Mucosa of gallbladder (tissue), 1 donor: ENCODE results near the gene SSH3. TPM values are rescaled to one million over a fixed set of nuclear protein-coding genes. Genes with fewer than 3 reads are reported as not detected.
A peak's percentile ranks its signal among the peaks of the same experiment; 100 is the strongest.

ENCODE experiments used
- DNase-seq: peaks from one replicate; pipeline ENCODE4 v3.0.0-alpha.2; 2020; ENCODE audit warnings: low spot score
- total RNA-seq: library from RNA; stranded (reverse); gene quantifications from one replicate; pipeline ENCODE4 v1.2.1, GENCODE V29; 2021
- donor health status: DM: no; HTN: no; CAD: no.

SSH3 gene
- total RNA-seq, 1 donor from 2014 or later = 107 TPM

DNA sequence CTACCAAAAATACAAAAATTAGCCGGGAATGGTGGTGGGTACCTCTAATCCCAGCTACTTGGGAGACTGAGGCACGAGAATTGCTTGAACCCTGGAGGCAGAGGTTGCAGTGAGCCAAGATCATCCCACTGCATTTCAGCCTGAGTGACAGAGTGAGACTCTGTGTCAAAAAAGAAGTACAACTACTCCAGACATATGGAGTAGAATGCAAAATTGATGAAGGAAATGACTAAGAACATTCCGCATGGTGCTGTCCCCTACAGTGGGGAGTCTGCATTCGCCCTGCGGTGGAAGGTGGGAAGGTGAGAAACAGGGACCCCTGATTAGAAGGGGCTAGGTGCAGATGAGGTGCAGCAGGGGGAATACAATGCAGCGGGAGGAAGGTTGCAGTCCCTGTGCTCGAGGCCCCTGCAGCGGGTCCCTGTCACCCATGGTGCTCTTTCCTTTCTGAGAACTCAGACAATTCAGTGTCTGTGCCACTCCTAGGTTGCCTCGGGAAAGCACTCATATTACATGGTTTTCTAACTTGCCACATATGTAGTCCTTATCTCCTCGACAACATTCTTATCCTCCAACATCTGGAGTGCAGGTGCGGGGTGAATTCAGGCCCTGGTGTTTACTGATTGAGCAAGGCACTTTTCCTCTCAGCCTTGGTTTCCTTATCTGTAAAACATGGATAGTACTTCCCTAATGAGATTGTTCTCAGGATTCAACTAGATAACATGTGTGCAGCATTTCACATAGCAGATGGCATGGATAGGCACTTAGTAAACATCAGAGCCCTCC, 44.8 kb downstream of the SSH3 start:
- no peak for DNase-seq

DNA sequence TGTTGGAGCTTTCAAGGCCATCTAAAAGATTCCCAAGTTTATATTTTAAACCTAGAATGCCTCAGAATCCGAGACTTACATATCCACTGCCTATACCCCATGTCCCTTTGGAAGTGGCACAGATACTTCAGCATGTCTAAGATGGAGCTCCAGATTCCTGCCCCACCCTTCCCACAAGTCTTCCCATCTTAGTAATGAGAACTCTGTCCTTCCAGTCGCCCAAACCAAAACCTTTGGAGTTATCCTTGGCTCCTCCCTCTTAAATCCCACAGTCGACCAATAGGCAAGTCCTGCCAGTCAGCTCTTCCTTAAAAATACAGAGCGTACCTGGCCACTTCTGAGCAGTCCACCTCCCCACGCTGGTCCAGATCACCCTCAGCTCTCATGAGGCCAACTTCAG, 45.7 kb downstream of the SSH3 start:
- DNase-seq = no peak

DNA sequence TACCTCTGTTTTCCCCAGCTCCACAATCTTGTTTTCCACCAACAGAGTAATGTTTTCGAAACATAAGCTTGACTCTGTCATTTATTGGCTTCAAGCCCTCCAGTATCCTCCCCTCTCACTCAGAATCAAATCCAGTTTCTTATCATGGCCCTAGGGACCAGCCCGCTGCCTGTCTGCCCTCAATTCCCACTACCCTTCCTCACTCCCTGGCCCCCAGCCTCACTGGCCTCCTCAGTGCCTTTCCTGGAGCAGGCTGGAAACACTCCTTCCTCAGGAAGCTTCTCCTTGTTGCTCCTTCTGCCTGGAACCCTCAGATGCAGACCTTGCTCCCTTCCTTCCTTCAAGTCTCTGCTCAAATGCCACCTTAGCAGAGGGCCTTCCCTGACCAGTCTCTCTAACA, 46.1 kb downstream of the SSH3 start:
- no peak for DNase-seq

- no peak for DNase-seq
Measured at GRCh38 chr11:67349928-67350465, 46.7 kb downstream of the SSH3 start.

DNA sequence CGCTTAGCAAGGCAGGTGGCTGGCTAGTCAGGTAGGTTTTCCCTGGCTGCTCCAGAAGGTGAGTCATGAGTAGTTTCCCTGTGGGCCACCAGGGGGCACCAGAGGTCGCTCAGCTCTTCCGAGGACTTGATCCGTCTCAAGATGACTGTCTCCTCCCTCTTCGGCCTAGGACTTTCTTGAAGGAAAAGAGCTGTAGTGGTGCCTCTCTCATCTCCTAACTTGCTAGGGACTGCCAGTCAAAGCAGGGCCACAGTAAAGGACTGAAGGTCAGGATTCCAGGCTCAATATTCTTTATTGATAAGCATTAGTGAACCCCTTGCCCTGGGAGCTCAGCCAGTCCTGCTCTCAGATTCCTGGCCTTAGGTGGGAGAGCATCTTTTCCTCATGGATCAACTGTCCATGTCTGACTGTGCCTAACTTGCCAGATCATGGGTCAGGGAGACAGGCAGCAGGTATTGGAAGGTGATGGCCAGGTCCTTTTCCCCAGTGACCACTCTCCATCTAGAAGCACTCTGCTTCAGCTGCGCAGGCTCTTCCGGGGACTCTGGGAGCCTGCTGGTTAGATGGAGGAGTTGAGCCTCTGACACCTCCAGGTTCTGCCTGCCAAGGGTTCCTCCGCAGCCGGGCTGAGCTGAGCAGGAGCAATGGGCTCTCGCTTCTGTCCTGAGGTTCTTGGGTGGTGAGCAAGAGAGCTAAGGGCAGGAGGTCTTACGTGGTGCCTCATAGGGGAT, 48.1 kb downstream of the SSH3 start:
- peak; percentile 76 for DNase-seq

GRCh38 chr11:67352546-67353316, 49.4 kb downstream of the SSH3 start:
- no peak for DNase-seq

DNA sequence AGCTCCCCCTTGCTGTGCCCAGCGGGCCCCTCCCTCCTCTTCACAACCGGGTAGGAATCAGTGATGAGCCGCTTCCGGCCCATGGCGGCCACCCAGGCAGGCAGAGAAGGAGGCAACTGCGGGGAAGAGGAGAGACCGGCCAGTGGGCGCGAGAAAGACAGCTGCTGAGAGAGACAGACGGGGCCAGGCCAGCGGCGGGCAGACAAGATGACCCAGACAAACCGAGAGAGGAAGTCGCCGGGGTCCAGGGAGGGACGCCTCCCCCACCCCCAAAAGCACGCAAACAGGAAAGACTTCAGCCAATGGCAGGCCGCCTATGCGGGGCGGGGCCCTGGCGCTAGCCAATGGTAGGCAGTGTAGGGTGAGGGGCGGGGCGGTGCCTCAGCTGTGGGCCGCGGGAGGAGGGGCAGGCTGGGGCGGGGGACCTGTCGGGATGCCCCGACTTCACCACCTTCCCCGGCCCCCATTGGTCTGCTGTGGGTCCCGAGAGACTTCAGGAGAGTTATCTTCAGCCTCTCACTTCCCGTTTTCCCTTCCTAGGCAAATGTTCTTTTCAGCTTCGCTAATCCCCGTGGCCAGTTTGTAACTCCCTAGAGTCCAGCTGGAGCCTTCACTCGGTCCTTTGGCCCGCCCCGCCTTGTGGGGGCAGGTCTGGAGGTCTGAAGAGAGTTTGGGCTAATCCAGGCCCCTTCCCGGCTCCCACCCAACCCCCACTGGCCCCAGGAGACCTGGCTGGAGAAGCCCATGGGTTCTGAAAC, 50.2 kb downstream of the SSH3 start, which contains the start of gene POLD4:
POLD4 (minus strand) TSS at position 230 of the 758 bp plus-strand sequence; CDS start at position 83, 147 bp downstream.
- peak; percentile 98 for DNase-seq

- DNase-seq = peak; percentile 77
Measured at GRCh38 chr11:67354075-67355022, 51.0 kb downstream of the SSH3 start.

DNA sequence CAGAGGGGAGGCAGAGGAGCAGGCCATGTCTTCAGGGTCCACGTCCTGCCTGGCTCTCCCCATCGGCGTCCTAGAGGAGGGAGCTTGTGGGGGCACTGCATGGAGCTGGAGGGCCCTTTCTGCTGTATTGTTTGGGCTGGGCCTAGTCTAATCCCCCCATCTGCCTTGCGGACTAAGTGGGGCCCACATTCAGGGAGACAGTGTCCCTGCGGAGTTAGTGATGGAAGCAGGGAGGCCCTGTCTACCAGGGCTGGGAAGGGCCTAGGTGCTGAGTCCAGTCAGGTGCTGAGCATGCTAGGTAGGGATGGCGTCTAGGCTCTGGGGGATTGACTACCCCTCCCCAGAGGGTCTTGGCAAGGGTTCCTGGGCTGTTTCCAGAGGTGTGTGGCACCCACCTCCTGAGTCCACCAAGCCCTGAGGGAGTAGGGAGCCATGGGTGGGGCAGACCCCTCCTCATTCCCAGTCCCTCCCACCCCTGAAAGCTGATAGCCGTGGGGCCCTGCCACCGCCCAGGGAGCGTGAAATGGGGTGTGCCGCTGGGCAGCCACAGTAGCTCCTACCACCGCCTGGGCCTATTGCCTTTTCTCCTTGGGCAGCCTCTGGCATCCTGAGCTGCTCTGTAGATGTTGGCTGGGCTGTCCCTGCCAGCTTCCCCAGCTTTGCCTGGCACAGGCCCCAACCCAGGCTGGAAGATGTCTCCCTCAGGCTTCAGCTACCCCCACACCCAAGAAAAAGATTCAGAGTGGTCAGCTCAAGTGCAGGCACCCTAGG, 51.9 kb downstream of the SSH3 start:
- no peak for DNase-seq

DNA sequence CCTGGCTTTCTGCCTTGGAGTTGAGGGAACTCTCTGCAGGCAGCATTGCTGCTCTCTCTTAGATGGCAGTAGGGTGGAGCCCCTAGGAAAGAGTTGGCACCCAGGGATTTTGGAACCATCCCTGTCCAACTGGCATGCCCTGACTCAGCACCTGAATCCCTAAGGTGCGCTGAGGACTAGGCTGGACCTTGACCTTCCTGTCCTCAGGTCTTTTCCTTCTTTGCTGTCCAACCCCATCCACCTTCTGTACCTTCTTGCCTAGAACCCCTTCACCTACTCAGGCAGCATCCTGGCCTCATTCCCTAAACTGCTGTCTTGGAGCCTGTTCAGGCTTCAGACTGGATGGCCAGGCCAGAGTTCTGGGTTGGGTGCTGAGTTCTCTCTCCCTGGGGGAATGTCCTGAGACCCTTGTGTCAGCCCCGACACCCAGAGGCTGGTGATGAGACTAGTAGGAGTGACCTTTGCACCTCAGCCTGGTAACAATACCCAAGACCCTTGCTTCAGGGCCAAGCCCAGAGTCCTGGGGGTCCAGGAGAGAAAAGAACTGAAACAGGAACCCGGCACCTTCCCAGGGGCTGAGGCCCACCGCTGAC, 52.6 kb downstream of the SSH3 start:
- DNase-seq = no peak

GRCh38 chr11:67356387-67356863, 53.1 kb downstream of the SSH3 start:
- DNase-seq = no peak

DNA sequence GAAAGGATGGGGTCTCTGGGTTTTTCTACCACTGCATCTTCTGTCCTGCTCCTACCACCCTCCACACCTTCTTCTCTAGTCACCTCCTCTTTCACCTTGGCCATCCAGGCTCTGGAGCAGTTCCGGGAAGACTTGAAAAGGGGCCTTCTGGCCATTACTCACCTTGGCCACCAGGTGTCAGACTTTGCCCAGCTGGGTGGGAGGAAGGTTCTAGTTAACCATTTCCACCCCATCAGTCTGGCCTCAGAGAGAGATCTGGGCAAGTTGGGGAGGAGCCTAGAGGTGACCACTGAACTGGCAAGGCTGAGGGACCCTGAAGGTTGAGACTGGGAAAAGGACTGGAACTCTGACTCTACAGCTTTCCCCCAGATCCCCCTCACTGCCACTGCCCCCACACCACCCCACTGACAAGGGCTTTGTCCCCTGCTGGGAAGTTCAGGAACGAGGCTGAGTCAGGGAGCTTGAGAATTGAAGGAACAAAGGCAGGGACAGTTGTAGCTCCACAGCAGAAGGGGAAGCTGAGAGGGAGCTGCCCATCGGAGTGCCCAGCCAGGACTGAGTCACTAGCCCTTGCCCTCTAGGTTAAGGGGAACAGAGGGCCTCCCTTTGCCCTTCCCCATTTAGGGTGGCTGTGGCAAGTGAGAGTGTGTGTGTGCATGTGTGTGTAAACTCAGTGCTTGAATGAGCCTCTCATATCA, 53.7 kb downstream of the SSH3 start:
- peak; percentile 62 for DNase-seq

DNA sequence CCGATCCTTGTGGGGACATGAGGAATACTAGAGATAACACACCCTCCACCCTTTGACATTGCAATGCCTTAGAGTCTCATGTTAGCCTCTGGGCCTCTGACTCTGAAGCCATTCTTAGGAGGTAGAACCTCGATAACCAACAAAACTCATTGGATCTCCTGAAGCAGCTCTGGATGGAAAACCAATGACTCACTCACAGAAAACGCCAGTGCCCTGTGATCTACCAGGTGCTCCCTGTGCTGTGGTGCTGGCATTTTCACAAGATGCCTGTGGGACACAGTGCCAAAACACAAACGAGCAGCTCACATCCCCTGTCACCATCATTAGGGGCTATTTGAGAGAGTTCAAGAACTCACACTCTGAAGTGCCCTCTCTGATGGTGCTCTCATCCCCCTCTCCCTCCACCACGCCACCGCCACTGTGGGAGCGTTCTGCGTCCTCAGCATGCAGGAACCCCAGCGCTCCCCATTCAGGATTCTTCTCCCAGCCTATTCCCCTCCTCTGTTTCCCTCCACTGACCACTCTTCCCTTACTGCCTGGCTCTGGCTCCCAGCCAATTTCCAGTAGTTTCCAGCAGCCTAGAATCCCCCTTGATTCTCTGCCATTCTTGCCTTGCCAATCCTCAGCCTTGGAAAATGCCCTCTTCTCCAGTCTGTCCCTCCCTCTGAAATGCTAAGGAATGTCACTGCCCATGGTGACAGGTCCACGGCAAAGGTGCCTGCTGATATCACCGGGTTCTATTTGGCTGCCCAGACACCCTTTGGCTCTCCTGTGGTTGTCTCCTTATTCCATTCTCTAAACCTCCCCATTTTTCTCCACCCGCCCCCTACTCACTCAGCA, 54.7 kb downstream of the SSH3 start:
- DNase-seq = no peak
